Measurements from ENCODE around the gene FHOD3. TPM values are rescaled to one million over a fixed set of nuclear protein-coding genes. Genes with fewer than 3 reads are reported as not detected.

FHOD3 gene
- total and polyA plus RNA-seq, 11 donors = 109 to 532 (median 262) TPM

DNA sequence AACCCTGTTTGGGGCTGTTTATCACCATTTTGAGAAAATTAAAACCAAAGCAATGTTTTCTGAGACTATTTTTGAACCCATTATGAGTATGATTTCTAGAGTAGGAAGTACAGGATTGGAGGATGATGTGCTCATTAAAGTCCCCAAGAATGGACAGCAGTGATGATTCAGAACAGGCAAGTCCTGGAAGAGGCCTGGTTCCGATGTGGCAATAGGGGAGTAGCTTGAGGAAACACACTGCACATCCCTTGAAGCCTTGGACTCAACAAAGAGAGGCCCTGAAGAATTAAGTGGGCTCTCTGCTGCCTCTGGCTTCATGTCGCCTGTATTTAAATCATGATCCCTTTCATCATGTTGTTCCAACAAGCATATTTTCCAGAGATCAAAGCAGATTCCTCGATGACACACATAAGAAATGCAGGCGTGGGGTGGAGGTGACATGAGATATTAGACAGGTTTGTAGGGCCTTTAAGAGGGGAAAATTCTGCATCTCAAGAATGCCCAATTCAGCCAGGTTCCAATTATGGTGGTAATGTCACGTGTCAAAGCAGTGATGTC, 242.2 kb downstream of the FHOD3 start:
- 42 to 54% (median 52%) methylated on average over 5 of the region's 5 CpGs for WGBS, 4 donors
- H3K9me3 ChIP-seq = no peaks in the 10 kb centered on the region
- H3K4me1 ChIP-seq = peaks cover 0 to 40% (median 5%) of the 10 kb centered on the region in 12 donors
- TF ChIP-seq, protein P1, sequence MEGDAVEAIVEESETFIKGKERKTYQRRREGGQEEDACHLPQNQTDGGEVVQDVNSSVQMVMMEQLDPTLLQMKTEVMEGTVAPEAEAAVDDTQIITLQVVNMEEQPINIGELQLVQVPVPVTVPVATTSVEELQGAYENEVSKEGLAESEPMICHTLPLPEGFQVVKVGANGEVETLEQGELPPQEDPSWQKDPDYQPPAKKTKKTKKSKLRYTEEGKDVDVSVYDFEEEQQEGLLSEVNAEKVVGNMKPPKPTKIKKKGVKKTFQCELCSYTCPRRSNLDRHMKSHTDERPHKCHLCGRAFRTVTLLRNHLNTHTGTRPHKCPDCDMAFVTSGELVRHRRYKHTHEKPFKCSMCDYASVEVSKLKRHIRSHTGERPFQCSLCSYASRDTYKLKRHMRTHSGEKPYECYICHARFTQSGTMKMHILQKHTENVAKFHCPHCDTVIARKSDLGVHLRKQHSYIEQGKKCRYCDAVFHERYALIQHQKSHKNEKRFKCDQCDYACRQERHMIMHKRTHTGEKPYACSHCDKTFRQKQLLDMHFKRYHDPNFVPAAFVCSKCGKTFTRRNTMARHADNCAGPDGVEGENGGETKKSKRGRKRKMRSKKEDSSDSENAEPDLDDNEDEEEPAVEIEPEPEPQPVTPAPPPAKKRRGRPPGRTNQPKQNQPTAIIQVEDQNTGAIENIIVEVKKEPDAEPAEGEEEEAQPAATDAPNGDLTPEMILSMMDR (IDR thresholded peaks at IDR 0.05) = no peak
- TF ChIP-seq POLR2A (IDR thresholded peaks at IDR 0.05) = no peak
- ATAC-seq (no peak), DNase-seq (no peak)
- no peaks in the 10 kb centered on the region for H3K36me3 ChIP-seq
- H3K27ac ChIP-seq = no peak overlapping the region
- H3K4me3 ChIP-seq = no peak overlapping the region
- intact Hi-C loops (cut with DNase I) = loop anchor here in 2 of 10 donors (10.0 kb wide), 2 partner anchors 55 to 65 kb away; no protein-coding TSS in a partner anchor
- H3K27me3 ChIP-seq = no peaks in the 10 kb centered on the region

DNA sequence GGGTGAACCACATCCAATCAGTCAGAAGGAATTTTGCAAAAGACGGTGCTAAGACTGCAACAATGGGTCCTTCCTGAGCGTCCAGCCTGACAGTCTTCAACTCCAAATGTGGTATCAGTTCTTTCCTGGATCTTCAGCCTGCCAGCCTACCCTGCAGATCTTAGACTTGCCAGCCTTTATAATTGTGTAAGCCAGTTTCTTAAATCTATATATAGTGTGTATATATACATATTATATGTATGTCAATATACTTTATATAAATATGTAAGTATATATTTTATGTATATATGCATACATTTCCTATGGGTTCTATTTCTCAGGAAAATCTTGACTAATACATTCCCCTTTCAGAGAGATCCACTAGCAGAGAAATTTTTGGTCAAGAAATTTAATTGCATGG, 245.5 kb downstream of the FHOD3 start:
- peaks cover 0 to 44% (median 11%) of the 10 kb centered on the region in 12 donors for H3K4me1 ChIP-seq
- intact Hi-C loops (cut with DNase I) = loop anchor here in 2 of 10 donors (10.0 kb wide), 2 partner anchors 58 to 68 kb away; no protein-coding TSS in a partner anchor
- TF ChIP-seq, protein P1 (IDR thresholded peaks at IDR 0.05) = no peak
- TF ChIP-seq POLR2A (IDR thresholded peaks at IDR 0.05) = no peak
- H3K27me3 ChIP-seq = no peaks in the 10 kb centered on the region
- 54 to 78% (median 73%) methylated on average over 2 of the region's 2 CpGs for WGBS, 4 donors
- H3K27ac ChIP-seq = peak overlapping the region in 3 of 12 donors; percentile 11 to 55 (median 42)
- no peaks in the 10 kb centered on the region for H3K36me3 ChIP-seq
- DNase-seq = no peak
- no peak for ATAC-seq
- H3K4me3 ChIP-seq = no peak overlapping the region
- no peaks in the 10 kb centered on the region for H3K9me3 ChIP-seq

DNA sequence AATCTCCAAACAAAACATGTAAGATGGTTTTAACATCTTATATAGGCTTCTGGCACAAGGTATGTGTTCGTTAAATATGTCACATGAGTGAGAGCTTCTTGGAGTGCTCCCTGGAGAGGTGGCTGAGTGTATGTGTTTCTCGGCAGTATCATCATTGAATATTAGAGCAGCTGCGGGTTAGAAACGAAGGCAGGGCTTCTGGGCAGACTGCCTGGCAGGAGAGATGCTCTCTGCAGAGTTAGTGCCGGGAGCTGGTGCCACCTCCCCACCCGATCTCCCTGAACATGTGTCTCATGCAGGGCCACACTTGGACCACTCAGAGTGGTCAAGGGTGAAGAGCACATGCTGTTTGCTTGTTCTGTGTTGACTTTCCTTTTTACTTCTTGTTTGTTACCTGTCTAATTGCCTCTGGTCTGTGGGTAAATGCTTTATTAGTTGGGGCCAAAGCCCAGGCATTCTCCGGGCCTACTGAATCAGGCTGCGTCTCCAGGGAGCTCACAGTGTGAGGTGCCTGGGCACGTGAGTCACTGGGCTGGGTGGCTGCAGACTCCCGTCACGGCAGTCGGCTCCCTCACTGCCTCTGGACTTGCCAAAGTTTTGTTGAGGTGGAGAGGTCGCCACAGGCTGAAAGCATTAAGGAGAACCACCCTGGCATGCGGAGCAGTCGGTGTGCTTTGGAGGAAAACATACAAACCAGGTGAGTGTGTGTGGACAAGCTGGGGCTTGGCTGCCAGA, 246.6 kb downstream of the FHOD3 start:
- H3K27me3 ChIP-seq = no peaks in the 10 kb centered on the region
- intact Hi-C loops (cut with DNase I) = loop anchor here in 2 of 10 donors (10.0 kb wide), 2 partner anchors 59 to 69 kb away; no protein-coding TSS in a partner anchor
- peak overlapping the region in 8 of 12 donors; percentile 2 to 56 (median 36) for H3K27ac ChIP-seq
- TF ChIP-seq POLR2A (IDR thresholded peaks at IDR 0.05) = no peak
- TF ChIP-seq, protein P1 (IDR thresholded peaks at IDR 0.05) = no peak
- H3K4me1 ChIP-seq = peaks cover 0 to 39% (median 11%) of the 10 kb centered on the region in 12 donors
- 50 to 54% (median 52%) methylated on average over 11 to 15 of the region's 15 CpGs for WGBS, 4 donors
- H3K4me3 ChIP-seq = no peak overlapping the region
- DNase-seq (peak in 3 of 5 donors; percentile 40 to 71 (median 60)), ATAC-seq (peak; percentile 48 to 77 (median 64))
- H3K36me3 ChIP-seq = no peaks in the 10 kb centered on the region
- H3K9me3 ChIP-seq = peaks cover 0 to 7% (median 0%) of the 10 kb centered on the region in 12 donors

DNA sequence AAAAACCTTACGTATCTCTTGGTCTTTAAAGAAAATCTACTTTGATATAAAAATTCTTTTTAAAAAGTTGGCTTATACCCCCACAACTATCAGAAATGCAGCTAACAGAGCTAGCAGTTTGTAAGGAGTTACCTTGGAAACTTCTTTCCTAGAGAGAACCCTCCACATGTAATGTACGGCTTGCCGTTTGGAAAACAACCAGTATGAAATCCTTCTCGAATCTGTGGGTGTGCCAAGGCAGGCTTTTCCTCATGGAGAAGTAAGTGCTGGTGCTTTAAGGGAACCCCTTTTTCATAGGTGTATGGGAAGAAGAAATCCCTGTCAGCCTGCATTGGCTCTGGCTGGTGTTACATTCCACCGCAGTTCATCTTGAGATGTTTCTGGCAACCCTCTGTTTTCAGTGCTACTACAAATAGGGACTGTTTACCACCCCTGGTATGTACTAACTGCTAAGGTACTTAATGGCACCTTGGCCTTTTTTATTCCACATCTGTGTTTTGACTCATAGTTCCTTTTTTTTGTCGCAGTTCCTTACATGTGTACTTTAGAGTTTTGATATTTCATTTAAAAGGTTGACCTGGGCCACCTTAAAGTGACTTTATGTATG, 248.4 kb downstream of the FHOD3 start:
- WGBS, 4 donors = 37 to 49% (median 39%) methylated on average over 6 of the region's 6 CpGs
- Histone ChIP-seq H3K27ac (peak overlapping the region in 8 of 12 donors; percentile 8 to 36 (median 26)), H3K36me3 (no peaks in the 10 kb centered on the region), H3K4me3 (no peak overlapping the region), H3K4me1 (peaks cover 0 to 35% (median 11%) of the 10 kb centered on the region in 12 donors), H3K9me3 (peaks cover 0 to 15% (median 0%) of the 10 kb centered on the region in 12 donors), H3K27me3 (no peaks in the 10 kb centered on the region)
- intact Hi-C loops (cut with DNase I) = loop anchor here in 2 of 10 donors (10.0 kb wide), 2 partner anchors 61 to 71 kb away; no protein-coding TSS in a partner anchor
- DNase-seq = no peak
- ATAC-seq = peak; percentile 53 to 72 (median 61)
- no peak for TF ChIP-seq POLR2A (IDR thresholded peaks at IDR 0.05)
- TF ChIP-seq, protein P1 (IDR thresholded peaks at IDR 0.05) = no peak
